Activated CD8-positive, alpha-beta memory T cell treated with anti-CD3 and anti-CD28 coated beads, Interleukin-2, amount 10 ng/mL, durations not matched to agents 7 days and 5 days (primary cell): ENCODE measurements around the gene MBOAT2. TPM values are rescaled to one million over a fixed set of nuclear protein-coding genes. Genes with fewer than 3 reads are reported as not detected.

Source experiments
- ATAC-seq: fragments of 150-1000 bp; cut with Tn5 transposase; one replicate; pipeline ENCODE4 v1.10.0; 2021; ENCODE audit warnings: moderate library complexity
- CTCF ChIA-PET: fragments of 350-600 bp; sonication (Branson Sonifier 250); formaldehyde crosslinking; loops from one replicate; lab custom pipeline; 2021; ENCODE audit warnings: antibody characterized with exemption; lab: Charles Lee
- DNase-seq: peaks from one replicate; pipeline ENCODE4 v3.0.0-alpha.2; 2020
- H3K27ac Mint-ChIP-seq: one replicate; pipeline ENCODE4 v1.8.0; 2021; ENCODE audit warnings: mild to moderate bottlenecking, mixed read lengths
- H3K27me3 Mint-ChIP-seq: one replicate; pipeline ENCODE4 v1.8.0; 2021; ENCODE audit warnings: mixed read lengths
- H3K36me3 Mint-ChIP-seq: one replicate; pipeline ENCODE4 v1.8.0; 2021; ENCODE audit warnings: mild to moderate bottlenecking, mixed read lengths
- H3K4me1 Mint-ChIP-seq: one replicate; pipeline ENCODE4 v1.8.0; 2021; ENCODE audit warnings: mixed read lengths
- H3K4me3 Mint-ChIP-seq: one replicate; pipeline ENCODE4 v1.8.0; 2021; ENCODE audit warnings: mild to moderate bottlenecking, moderate library complexity, mixed read lengths
- H3K9me3 Mint-ChIP-seq: one replicate; pipeline ENCODE4 v1.8.0; 2022; ENCODE audit warnings: low read depth, mixed read lengths
- total RNA-seq, 2 experiments: library from RNA; stranded (reverse); gene quantifications; one replicate each; pipeline ENCODE4 v1.2.3, GENCODE V29; 2021

The MBOAT2 gene
- total RNA-seq, 2 experiments from 2014 or later: 8.0 to 8.8 TPM

GRCh38 chr2:9030190-9030589 lies 26.7 kb upstream of the MBOAT2 start:
- Mint-ChIP-seq H3K4me1 (peaks cover 17% of the 10 kb centered on the region), H3K27me3 (peaks cover 55% of the 10 kb centered on the region)

GRCh38 chr2:9029721-9030120 lies 26.2 kb upstream of the MBOAT2 start:
- ATAC-seq (no peak), DNase-seq (no peak)
- Mint-ChIP-seq H3K9me3 (no peaks in the 10 kb centered on the region), H3K4me1 (peaks cover 17% of the 10 kb centered on the region), H3K4me3 (no peak overlapping the region), H3K27ac (no peak overlapping the region), H3K36me3 (no peaks in the 10 kb centered on the region), H3K27me3 (peaks cover 58% of the 10 kb centered on the region)
- CTCF ChIA-PET: no interaction called here

More at GRCh38 chr2:9030190-9030589, 26.7 kb upstream of the MBOAT2 start:
- H3K4me3 Mint-ChIP-seq: no peak overlapping the region
- no peaks in the 10 kb centered on the region for H3K9me3 Mint-ChIP-seq
- H3K36me3 Mint-ChIP-seq: no peaks in the 10 kb centered on the region
- H3K27ac Mint-ChIP-seq: no peak overlapping the region
- CTCF ChIA-PET: no interaction called here
- ATAC-seq: no peak
- DNase-seq: no peak

- CTCF ChIA-PET: interaction anchor here (1.0 kb wide), 1 partner anchor 21 kb away, joined by 5 read pairs; no protein-coding TSS in a partner anchor
- Mint-ChIP-seq H3K27ac (no peak overlapping the region), H3K36me3 (no peaks in the 10 kb centered on the region), H3K9me3 (no peaks in the 10 kb centered on the region), H3K27me3 (peaks cover 55% of the 10 kb centered on the region), H3K4me3 (no peak overlapping the region), H3K4me1 (peaks cover 3% of the 10 kb centered on the region)
- ATAC-seq (no peak), DNase-seq (no peak)
Observed at GRCh38 chr2:9027884-9028283, 24.4 kb upstream of the MBOAT2 start.

GRCh38 chr2:9025746-9026145 lies 22.3 kb upstream of the MBOAT2 start:
- Mint-ChIP-seq H3K27ac (no peak overlapping the region), H3K4me1 (no peaks in the 10 kb centered on the region), H3K9me3 (no peaks in the 10 kb centered on the region), H3K4me3 (no peak overlapping the region), H3K27me3 (peaks cover 51% of the 10 kb centered on the region), H3K36me3 (no peaks in the 10 kb centered on the region)
- CTCF ChIA-PET: no interaction called here
- no peak for ATAC-seq
- DNase-seq: no peak

GRCh38 chr2:9024575-9024974 lies 21.1 kb upstream of the MBOAT2 start:
- H3K4me1 Mint-ChIP-seq: no peaks in the 10 kb centered on the region
- no peak overlapping the region for H3K27ac Mint-ChIP-seq
- H3K4me3 Mint-ChIP-seq: no peak overlapping the region

GRCh38 chr2:9021563-9022211 lies 18.2 kb upstream of the MBOAT2 start:
- CTCF ChIA-PET: no interaction called here
- ATAC-seq (no peak), DNase-seq (no peak)
- Mint-ChIP-seq H3K27ac (no peak overlapping the region), H3K4me1 (no peaks in the 10 kb centered on the region), H3K27me3 (peaks cover 48% of the 10 kb centered on the region), H3K9me3 (no peaks in the 10 kb centered on the region), H3K36me3 (no peaks in the 10 kb centered on the region), H3K4me3 (no peak overlapping the region)

More at GRCh38 chr2:9024575-9024974, 21.1 kb upstream of the MBOAT2 start:
- Mint-ChIP-seq H3K9me3 (no peaks in the 10 kb centered on the region), H3K27me3 (peaks cover 56% of the 10 kb centered on the region), H3K36me3 (no peaks in the 10 kb centered on the region)
- ATAC-seq: no peak
- DNase-seq: no peak
- CTCF ChIA-PET: no interaction called here

GRCh38 chr2:9020267-9020666 lies 16.8 kb upstream of the MBOAT2 start:
- no peak for ATAC-seq
- H3K27ac Mint-ChIP-seq: no peak overlapping the region
- H3K4me1 Mint-ChIP-seq: no peaks in the 10 kb centered on the region
- H3K36me3 Mint-ChIP-seq: no peaks in the 10 kb centered on the region
- H3K4me3 Mint-ChIP-seq: no peak overlapping the region
- CTCF ChIA-PET: no interaction called here
- H3K27me3 Mint-ChIP-seq: peaks cover 45% of the 10 kb centered on the region
- no peaks in the 10 kb centered on the region for H3K9me3 Mint-ChIP-seq
- DNase-seq: no peak

GRCh38 chr2:9018534-9018933 lies 15.1 kb upstream of the MBOAT2 start:
- CTCF ChIA-PET: no interaction called here
- DNase-seq (no peak), ATAC-seq (no peak)
- Mint-ChIP-seq H3K4me3 (no peak overlapping the region), H3K27ac (no peak overlapping the region), H3K4me1 (no peaks in the 10 kb centered on the region), H3K9me3 (no peaks in the 10 kb centered on the region), H3K27me3 (peaks cover 47% of the 10 kb centered on the region), H3K36me3 (no peaks in the 10 kb centered on the region)

GRCh38 chr2:9018109-9018508 lies 14.6 kb upstream of the MBOAT2 start:
- H3K9me3 Mint-ChIP-seq: no peaks in the 10 kb centered on the region
- peaks cover 49% of the 10 kb centered on the region for H3K27me3 Mint-ChIP-seq
- H3K36me3 Mint-ChIP-seq: no peaks in the 10 kb centered on the region
- no peak overlapping the region for H3K4me3 Mint-ChIP-seq
- no peak for ATAC-seq
- CTCF ChIA-PET: interaction anchor here (0.6 kb wide), 1 partner anchor 167 kb away, joined by 3 read pairs; no protein-coding TSS in a partner anchor
- no peak for DNase-seq
- no peak overlapping the region for H3K27ac Mint-ChIP-seq
- H3K4me1 Mint-ChIP-seq: no peaks in the 10 kb centered on the region

- CTCF ChIA-PET: no interaction called here
- no peaks in the 10 kb centered on the region for H3K9me3 Mint-ChIP-seq
- DNase-seq (no peak), ATAC-seq (no peak)
- no peak overlapping the region for H3K27ac Mint-ChIP-seq
- no peaks in the 10 kb centered on the region for H3K36me3 Mint-ChIP-seq
- H3K4me3 Mint-ChIP-seq: no peak overlapping the region
- H3K27me3 Mint-ChIP-seq: peaks cover 49% of the 10 kb centered on the region
- no peaks in the 10 kb centered on the region for H3K4me1 Mint-ChIP-seq
Observed at GRCh38 chr2:9017411-9017810, 13.9 kb upstream of the MBOAT2 start.

- peaks cover 37% of the 10 kb centered on the region for H3K27me3 Mint-ChIP-seq
- no peak overlapping the region for H3K27ac Mint-ChIP-seq
- no peaks in the 10 kb centered on the region for H3K4me1 Mint-ChIP-seq
- no peak overlapping the region for H3K4me3 Mint-ChIP-seq
- H3K9me3 Mint-ChIP-seq: no peaks in the 10 kb centered on the region
- DNase-seq (no peak), ATAC-seq (no peak)
- no peaks in the 10 kb centered on the region for H3K36me3 Mint-ChIP-seq
- CTCF ChIA-PET: no interaction called here
Observed at GRCh38 chr2:9015998-9016397, 12.5 kb upstream of the MBOAT2 start.

GRCh38 chr2:9013403-9013802 lies 9.9 kb upstream of the MBOAT2 start:
- no peaks in the 10 kb centered on the region for H3K36me3 Mint-ChIP-seq
- no peak for DNase-seq
- H3K27ac Mint-ChIP-seq: no peak overlapping the region
- H3K4me1 Mint-ChIP-seq: no peaks in the 10 kb centered on the region
- H3K27me3 Mint-ChIP-seq: peaks cover 24% of the 10 kb centered on the region
- no peak overlapping the region for H3K4me3 Mint-ChIP-seq
- ATAC-seq: no peak
- CTCF ChIA-PET: no interaction called here
- H3K9me3 Mint-ChIP-seq: no peaks in the 10 kb centered on the region

GRCh38 chr2:9010866-9011265 lies 7.4 kb upstream of the MBOAT2 start:
- H3K27ac Mint-ChIP-seq: no peak overlapping the region
- no peaks in the 10 kb centered on the region for H3K4me1 Mint-ChIP-seq
- H3K27me3 Mint-ChIP-seq: peaks cover 13% of the 10 kb centered on the region
- DNase-seq (no peak), ATAC-seq (no peak)
- no peaks in the 10 kb centered on the region for H3K9me3 Mint-ChIP-seq
- CTCF ChIA-PET: no interaction called here
- no peak overlapping the region for H3K4me3 Mint-ChIP-seq
- H3K36me3 Mint-ChIP-seq: no peaks in the 10 kb centered on the region

- H3K9me3 Mint-ChIP-seq: no peaks in the 10 kb centered on the region
- H3K27ac Mint-ChIP-seq: no peak overlapping the region
- H3K4me3 Mint-ChIP-seq: no peak overlapping the region
- CTCF ChIA-PET: no interaction called here
- no peaks in the 10 kb centered on the region for H3K36me3 Mint-ChIP-seq
- ATAC-seq: no peak
- peaks cover 7% of the 10 kb centered on the region for H3K27me3 Mint-ChIP-seq
- H3K4me1 Mint-ChIP-seq: peaks cover 3% of the 10 kb centered on the region
- no peak for DNase-seq
Observed at GRCh38 chr2:9008951-9009664, 5.6 kb upstream of the MBOAT2 start.
